Hematopoietic multipotent progenitor cell treated with erythropoietin and hydrocortisone succinate and interleukin-3 and kit ligand, for 17 days (in vitro differentiated cells): ENCODE data around the gene PCDHB9.
"Not testable (repeated sequence)": the region's sequence is repeated elsewhere in the genome, so short reads cannot be mapped to it uniquely, and the experiment has no call there.

Source experiments
- DNase-seq: peaks from one replicate; pipeline ENCODE4 v3.0.0-alpha.2; 2015; ENCODE audit warnings: low spot score

Gene PCDHB9

DNA sequence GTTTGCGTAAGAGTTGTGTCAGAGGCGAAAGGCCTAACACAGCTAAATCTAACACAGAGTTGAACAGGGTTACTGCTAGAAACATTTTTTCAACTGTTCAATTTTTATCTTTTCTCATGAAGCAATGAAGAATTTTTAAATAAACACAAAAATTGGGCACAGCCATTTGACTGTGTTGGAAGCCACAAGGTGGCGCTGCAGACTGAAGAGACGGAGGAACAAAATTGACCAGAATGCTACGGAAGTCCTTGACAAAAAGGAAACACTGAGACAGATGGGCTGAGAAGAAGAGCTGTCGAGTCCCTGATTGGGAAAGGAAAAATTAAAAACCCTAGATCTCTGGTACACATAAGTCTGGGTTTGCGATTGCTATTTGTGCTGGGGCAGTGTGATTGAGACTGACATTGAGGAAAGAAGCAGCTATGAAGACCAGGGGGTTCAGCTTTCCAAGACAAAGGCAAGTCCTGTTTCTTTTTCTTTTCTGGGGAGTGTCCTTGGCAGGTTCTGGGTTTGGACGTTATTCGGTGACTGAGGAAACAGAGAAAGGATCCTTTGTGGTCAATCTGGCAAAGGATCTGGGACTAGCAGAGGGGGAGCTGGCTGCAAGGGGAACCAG, at the start of gene PCDHB9:
Gene PCDHB9 (plus strand): TSS at position 265 of the 616 bp plus-strand sequence. CDS start 158 bp downstream, at position 423.
- no peak for DNase-seq

DNA sequence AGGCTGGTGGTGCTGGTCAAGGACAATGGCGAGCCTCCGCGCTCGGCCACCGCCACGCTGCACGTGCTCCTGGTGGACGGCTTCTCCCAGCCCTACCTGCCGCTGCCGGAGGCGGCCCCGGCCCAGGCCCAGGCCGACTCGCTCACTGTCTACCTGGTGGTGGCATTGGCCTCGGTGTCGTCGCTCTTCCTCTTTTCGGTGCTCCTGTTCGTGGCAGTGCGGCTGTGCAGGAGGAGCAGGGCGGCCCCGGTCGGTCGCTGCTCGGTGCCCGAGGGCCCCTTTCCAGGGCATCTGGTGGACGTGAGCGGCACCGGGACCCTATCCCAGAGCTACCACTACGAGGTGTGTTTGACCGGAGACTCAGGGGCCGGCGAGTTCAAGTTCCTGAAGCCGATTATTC, 49.6 kb upstream of the PCDHB9 start:
- not testable (repeated sequence) for DNase-seq

DNA sequence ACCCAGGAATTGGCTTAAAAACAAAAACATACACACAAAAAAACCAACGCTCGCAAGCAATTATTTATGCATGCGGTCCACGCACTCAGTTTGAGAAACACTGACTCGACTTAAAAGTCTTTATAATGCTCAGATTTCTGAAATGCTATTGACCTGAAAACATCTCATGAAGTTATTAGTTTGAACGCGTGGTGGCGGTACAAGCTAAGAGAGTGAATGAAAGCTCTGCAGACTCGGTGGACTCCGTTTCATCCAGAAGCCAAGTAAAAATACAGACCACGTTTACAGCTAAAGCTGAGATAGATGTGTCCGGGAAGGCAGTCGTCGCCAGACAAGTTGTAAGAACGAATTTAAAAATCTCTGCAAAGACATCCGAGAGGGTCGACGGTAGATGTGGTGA, 37.1 kb upstream of the PCDHB9 start, which contains the start of gene PCDHB6:
Gene PCDHB6 (plus strand): TSS at position 246 of the 400 bp plus-strand sequence. CDS start 201 bp downstream, outside the sequence.
- no peak for DNase-seq

DNA sequence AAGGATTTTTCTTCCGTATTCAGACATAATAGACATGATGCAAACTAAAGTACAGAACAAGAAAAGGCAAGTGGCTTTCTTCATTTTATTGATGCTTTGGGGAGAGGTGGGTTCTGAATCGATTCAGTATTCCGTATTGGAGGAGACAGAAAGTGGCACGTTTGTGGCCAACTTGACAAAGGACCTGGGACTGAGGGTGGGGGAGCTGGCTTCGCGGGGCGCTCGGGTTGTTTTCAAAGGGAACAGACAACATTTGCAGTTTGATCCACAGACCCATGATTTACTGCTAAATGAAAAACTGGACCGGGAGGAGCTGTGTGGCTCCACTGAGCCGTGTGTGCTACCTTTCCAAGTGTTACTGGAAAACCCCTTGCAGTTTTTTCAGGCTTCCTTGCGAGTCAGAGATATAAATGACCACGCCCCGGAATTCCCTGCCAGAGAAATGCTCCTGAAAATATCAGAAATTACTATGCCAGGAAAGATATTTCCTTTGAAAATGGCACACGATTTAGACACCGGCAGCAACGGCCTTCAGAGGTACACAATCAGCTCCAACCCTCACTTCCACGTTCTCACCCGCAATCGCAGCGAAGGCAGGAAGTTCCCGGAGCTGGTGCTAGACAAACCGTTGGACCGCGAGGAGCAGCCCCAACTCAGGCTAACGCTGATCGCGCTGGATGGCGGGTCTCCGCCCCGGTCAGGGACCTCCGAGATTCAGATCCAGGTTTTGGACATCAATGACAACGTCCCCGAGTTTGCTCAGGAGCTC, 36.6 kb upstream of the PCDHB9 start:
- DNase-seq: no peak

DNA sequence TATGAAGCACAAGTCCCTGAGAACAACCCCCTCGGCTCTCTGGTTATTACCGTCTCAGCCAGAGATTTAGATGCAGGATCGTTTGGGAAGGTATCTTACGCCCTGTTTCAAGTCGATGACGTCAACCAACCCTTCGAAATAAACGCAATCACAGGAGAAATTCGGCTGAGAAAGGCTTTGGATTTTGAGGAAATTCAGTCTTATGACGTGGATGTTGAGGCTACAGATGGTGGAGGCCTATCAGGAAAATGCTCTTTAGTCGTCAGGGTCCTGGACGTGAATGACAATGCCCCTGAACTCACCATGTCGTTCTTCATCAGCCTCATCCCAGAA, 36.0 kb upstream of the PCDHB9 start:
- no peak for DNase-seq

DNA sequence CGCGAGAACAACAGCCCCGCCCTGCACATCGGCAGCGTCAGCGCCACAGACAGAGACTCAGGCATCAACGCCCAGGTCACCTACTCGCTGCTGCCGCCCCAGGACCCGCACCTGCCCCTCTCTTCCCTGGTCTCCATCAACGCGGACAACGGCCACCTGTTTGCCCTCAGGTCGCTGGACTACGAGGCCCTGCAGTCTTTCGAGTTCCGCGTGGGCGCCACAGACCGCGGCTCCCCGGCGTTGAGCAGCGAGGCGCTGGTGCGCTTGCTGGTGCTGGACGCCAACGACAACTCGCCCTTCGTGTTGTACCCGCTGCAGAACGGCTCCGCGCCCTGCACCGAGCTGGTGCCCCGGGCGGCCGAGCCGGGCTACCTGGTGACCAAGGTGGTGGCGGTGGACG, 35.3 kb upstream of the PCDHB9 start:
- not testable (repeated sequence) for DNase-seq

- DNase-seq: not testable (repeated sequence)
These were observed 34.9 kb upstream of the PCDHB9 start for GRCh38 chr5:141152096-141152495.

GRCh38 chr5:141155540-141156374, 31.2 kb upstream of the PCDHB9 start:
- DNase-seq: no peak

DNA sequence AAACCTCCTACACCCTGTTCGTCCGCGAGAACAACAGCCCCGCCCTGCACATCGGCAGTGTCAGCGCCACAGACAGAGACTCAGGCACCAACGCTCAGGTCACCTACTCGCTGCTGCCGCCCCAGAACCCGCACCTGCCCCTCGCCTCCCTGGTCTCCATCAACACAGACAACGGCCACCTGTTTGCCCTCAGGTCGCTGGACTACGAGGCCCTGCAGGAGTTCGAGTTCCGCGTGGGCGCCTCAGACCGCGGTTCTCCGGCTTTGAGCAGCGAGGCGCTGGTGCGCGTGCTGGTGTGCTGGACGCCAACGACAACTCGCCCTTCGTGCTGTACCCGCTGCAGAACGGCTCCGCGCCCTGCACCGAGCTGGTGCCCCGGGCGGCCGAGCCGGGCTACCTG, 29.6 kb upstream of the PCDHB9 start:
- not testable (repeated sequence) for DNase-seq

- DNase-seq: not testable (repeated sequence)
These were observed 29.1 kb upstream of the PCDHB9 start for GRCh38 chr5:141157901-141158300.

GRCh38 chr5:141172381-141173204, 14.4 kb upstream of the PCDHB9 start, which contains the start of gene PCDHB7:
Gene PCDHB7 (plus strand): TSS chr5:141172644. CDS start chr5:141172836, 192 bp downstream.
- no peak for DNase-seq

DNA sequence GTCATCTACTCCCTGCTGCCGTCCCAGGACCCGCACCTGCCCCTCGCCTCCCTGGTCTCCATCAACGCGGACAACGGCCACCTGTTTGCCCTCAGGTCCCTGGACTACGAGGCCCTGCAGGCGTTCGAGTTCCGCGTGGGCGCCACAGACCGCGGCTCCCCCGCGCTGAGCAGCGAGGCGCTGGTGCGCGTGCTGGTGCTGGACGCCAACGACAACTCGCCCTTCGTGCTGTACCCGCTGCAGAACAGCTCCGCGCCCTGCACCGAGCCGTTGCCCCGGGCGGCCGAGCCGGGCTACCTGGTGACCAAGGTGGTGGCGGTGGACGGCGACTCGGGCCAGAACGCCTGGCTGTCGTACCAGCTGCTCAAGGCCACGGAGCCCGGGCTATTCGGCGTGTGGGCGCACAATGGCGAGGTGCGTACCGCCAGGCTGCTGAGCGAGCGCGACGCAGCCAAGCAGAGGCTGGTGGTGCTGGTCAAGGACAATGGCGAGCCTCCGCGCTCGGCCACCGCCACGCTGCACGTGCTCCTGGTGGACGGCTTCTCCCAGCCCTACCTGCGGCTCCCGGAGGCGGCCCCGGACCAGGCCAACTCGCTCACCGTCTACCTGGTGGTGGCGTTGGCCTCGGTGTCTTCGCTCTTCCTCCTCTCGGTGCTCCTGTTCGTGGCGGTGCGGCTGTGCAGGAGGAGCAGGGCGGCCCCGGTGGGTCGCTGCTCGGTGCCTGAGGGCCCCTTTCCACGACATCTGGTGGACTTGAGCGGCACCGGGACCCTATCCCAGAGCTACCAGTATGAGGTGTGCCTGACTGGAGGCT, 12.5 kb upstream of the PCDHB9 start:
- not testable (repeated sequence) for DNase-seq

DNA sequence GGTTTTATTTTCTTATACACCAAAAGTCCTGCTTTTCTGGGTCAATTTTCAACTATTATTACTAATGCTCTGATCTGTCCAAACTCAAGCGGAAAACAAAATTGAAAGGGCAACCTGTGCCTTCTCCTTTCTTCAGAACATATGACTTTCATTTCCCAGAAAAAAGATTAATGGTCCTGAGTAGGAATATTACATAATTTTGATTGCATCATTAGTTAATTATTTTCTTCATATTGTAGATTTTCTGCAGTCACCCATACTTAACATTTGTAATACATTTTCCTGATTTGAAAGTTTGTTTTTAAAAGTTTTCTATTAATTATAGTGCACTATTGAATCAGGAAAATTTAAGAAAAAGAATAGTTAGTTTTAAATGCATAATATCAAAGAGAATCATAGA, 11.0 kb upstream of the PCDHB9 start:
- DNase-seq: no peak

GRCh38 chr5:141177577-141178191, 9.3 kb upstream of the PCDHB9 start, which contains the start of gene PCDHB8:
Gene PCDHB8 (plus strand): TSS chr5:141177790. CDS start chr5:141178035, 245 bp downstream.
- not testable (repeated sequence) for DNase-seq

GRCh38 chr5:141179371-141179770, 7.6 kb upstream of the PCDHB9 start:
- not testable (repeated sequence) for DNase-seq

DNA sequence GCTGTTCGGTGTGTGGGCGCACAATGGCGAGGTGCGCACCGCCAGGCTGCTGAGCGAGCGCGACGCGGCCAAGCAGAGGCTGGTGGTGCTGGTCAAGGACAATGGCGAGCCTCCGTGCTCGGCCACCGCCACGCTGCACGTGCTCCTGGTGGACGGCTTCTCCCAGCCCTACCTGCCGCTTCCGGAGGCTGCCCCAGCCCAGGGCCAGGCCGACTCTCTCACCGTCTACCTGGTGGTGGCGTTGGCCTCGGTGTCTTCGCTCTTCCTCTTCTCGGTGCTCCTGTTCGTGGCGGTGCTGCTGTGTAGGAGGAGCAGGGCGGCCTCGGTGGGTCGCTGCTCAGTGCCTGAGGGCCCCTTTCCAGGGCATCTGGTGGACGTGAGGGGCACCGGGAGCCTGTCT, 7.1 kb upstream of the PCDHB9 start:
- DNase-seq: not testable (repeated sequence)

- no peak for DNase-seq
These were observed 6.6 kb upstream of the PCDHB9 start for GRCh38 chr5:141180313-141180712.

GRCh38 chr5:141182248-141182647, 4.7 kb upstream of the PCDHB9 start, which contains the start of gene PCDHB16:
Gene PCDHB16 (plus strand): TSS chr5:141182387. CDS start chr5:141182560, 173 bp downstream.
- no peak for DNase-seq

DNA sequence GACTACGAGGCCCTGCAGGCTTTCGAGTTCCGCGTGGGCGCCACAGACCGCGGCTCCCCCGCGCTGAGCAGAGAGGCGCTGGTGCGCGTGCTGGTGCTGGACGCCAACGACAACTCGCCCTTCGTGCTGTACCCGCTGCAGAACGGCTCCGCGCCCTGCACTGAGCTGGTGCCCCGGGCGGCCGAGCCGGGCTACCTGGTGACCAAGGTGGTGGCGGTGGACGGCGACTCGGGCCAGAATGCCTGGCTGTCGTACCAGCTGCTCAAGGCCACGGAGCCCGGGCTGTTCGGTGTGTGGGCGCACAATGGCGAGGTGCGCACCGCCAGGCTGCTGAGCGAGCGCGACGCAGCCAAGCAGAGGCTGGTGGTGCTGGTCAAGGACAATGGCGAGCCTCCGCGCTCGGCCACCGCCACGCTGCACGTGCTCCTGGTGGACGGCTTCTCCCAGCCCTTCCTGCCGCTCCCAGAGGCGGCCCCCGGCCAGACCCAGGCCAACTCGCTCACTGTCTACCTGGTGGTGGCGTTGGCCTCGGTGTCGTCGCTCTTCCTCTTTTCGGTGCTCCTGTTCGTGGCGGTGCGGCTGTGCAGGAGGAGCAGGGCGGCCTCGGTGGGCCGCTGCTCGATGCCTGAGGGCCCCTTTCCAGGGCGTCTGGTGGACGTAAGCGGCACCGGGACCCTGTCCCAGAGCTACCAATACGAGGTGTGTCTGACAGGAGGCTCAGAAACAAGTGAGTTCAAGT, 2.7 kb upstream of the PCDHB9 start:
- not testable (repeated sequence) for DNase-seq
